Loucy (cell line): ENCODE measurements around the gene EPHA8.

ENCODE experiments used
- EZH2phosphoT487 ChIP-seq: fragments of 200-600 bp; IDR thresholded peaks from 2 replicates; pipeline ENCODE4 v1.6.1; 2018; ENCODE audit warnings: antibody characterized with exemption, mild to moderate bottlenecking, moderate library complexity, borderline replicate concordance
- TF ChIP-seq, protein P1 (sequence below): fragments of 200-600 bp; sonication (generic); conservative IDR thresholded peaks from 2 replicates; pipeline ENCODE4 v1.5.1; 2014; ENCODE audit warnings: mild to moderate bottlenecking, antibody characterized with exemption, low read length

DNA sequence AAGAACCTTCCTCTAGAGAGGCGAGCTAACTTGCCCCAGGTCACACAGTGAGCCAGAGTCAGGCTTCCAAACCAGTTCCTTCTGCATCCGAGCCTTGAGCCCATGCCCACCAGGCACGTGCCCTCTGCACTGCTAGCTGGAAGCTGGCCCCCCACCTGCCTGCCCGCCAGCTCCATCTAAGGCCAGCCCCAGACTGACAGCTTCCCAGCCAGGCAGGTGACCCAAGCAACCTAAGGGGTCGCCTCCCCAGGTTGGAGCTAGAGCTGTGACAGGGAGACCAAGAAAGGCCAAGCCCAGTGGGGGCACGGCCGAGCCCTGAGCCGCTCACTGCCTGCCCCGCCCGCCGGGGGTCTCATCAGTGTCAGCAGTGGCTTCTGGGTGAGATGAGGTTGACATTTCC, 53.3 kb downstream of the EPHA8 start:
- TF ChIP-seq, protein P1, sequence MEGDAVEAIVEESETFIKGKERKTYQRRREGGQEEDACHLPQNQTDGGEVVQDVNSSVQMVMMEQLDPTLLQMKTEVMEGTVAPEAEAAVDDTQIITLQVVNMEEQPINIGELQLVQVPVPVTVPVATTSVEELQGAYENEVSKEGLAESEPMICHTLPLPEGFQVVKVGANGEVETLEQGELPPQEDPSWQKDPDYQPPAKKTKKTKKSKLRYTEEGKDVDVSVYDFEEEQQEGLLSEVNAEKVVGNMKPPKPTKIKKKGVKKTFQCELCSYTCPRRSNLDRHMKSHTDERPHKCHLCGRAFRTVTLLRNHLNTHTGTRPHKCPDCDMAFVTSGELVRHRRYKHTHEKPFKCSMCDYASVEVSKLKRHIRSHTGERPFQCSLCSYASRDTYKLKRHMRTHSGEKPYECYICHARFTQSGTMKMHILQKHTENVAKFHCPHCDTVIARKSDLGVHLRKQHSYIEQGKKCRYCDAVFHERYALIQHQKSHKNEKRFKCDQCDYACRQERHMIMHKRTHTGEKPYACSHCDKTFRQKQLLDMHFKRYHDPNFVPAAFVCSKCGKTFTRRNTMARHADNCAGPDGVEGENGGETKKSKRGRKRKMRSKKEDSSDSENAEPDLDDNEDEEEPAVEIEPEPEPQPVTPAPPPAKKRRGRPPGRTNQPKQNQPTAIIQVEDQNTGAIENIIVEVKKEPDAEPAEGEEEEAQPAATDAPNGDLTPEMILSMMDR = no peak
- no peak for TF ChIP-seq EZH2phosphoT487
